ENCODE measurements around the gene TCP1.
A peak's percentile ranks its signal among the peaks of the same experiment; 100 is the strongest.
"Not testable (repeated sequence)": the region's sequence is repeated elsewhere in the genome, so short reads cannot be mapped to it uniquely, and the experiment has no call there.

TCP1 gene

GRCh38 chr6:159817951-159818739 lies 28.7 kb upstream of the TCP1 start:
- no peak for DNase-seq (ENCODE audit: low read depth)

- not testable (repeated sequence) for DNase-seq (ENCODE audit: low read depth)
Measured at GRCh38 chr6:159816775-159817174, 27.4 kb upstream of the TCP1 start.

DNA sequence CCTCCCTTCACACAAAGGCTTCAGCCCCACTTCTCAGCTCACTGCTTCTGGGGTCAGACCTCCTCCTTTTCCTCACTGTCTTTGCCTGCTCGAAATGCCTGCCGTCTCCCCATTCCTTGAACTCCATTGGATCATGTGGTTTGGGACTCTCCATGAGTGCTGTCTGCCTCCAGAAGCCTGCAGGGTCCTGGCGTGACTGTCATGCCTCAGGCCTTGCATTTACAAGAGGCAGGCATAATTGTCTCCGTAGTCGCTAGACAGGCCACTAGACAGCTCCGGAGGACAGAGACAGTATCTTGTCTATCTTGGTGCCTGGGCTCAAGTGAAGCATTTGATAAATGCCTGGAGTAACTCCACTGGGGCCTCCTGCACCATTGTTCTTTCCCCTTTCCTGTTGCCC lies 26.0 kb upstream of the TCP1 start:
- DNase-seq (ENCODE audit: low read depth) = no peak

GRCh38 chr6:159813781-159814180 lies 24.4 kb upstream of the TCP1 start:
- DNase-seq (ENCODE audit: low read depth) = no peak

GRCh38 chr6:159809149-159809548 lies 19.7 kb upstream of the TCP1 start:
- no peak for DNase-seq (ENCODE audit: low read depth)

DNA sequence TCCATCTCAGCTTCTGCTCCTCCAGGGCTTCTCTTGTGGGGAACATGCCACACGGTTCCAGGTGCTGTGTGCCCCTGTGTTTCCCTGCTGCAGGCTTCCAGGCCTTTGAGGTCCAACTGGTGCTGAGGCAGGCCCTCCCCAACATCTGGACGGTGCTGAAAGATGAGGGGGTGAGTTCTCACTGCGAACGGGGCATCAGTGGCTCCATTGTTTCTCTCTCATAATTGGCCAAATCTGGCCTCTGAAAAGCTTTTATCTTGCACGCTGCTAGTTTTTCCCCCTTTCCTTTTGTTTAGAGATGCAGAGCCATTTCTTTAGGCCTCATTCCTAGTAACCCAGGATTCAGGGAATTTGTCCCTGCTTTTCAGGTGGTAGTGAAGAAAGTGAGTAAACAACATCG lies 19.2 kb upstream of the TCP1 start:
- DNase-seq (ENCODE audit: low read depth) = no peak

DNA sequence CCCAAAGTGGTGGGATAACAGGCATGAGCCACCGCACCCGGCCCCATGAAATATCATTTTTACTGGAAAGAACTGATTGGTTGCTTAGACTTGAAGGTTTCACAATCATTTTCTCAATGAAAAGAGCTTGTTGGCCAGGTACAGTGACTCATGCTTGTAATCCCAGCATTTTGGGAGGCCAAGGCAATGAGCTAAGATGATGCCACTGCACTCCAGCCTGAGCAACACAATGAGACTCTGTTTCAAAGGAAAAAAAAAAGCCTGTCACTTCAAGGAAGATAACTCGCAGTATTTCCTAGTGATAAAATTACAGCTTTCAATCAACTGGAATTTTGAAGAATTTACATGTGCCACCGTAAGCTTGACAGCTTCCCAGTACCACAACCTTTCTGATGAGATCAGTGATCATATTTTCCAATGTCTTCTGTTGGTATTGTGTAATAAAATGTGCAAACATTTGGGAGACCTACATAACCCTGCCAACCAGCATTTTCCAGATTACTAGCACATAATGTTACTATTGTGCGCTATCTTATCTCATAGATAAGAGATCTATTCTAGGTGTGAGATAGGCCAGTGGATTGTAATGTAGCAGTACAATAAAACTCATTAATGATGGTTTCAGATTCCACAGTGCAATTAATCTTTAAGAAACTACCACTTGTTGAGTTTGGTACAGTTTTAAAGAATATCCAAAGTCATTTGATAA lies 17.9 kb upstream of the TCP1 start:
- DNase-seq (ENCODE audit: low read depth) = no peak

GRCh38 chr6:159806021-159806458 lies 16.6 kb upstream of the TCP1 start:
- no peak for DNase-seq (ENCODE audit: low read depth)

DNA sequence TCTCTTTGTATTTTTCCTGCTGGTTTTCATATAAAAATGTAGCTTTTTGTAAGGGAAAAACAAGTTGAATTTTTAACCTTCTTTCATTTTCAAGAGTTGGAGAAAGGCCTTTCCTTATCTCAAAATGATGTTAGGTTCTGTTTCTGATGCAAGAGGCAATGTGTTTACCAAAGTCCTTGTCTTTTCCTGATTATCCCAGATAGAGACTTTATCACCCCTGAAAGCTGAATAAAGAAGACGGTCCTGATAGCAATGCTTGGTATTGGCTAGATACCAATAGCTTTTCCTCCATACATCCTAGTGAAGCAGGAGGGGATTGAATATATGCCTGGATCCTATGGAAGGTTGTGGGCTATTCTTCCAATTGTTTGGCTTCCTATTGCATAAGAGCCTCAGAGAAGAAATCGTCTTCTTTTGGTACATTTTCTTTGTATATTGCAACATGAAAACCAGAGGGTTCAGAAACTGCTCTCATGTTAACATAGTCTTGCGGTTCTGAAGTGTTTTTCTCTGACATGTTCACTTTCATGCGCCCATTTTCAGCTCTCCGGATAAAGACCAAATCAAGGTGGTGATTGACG lies 16.1 kb upstream of the TCP1 start:
- DNase-seq (ENCODE audit: low read depth) = no peak

DNA sequence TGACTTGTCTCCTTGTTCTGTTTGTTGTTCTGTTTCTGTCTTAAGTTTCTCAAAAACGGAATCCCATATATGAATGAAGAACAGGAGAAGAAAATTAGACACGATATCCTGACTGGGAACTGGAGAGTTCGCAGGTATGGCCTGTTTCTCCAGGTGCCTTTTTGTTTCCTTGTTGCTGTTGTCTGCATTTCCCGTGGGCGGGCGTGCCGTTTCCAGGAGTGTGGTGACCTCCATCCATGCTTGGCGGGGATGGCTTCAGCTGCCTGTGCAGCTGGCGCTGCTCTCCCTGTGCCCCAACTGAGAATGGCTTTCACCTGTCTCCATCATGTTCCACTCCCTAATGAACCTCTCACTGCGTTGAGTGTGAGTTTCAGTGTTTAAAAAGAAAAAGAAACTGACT lies 15.1 kb upstream of the TCP1 start:
- no peak for DNase-seq (ENCODE audit: low read depth)

DNA sequence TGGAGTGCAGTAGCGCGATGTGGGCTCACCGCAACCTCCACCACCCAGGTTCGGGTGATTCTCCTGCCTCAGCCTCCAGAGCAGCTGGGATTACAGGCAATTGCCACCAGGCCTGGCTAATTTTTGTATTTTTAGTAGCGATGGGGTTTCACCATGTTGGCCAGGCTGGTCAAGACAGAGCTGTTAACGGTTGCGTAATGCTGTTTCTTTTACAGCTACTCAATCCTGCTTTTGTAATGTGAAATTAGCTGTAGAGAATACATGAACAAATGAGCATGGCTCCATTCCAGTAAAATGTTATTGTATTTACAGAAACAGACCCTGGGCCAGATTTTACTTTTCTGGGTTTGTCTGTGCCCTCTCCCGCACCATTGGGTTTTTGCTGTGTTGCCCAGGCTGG lies 12.5 kb upstream of the TCP1 start:
- no peak for DNase-seq (ENCODE audit: low read depth)

DNA sequence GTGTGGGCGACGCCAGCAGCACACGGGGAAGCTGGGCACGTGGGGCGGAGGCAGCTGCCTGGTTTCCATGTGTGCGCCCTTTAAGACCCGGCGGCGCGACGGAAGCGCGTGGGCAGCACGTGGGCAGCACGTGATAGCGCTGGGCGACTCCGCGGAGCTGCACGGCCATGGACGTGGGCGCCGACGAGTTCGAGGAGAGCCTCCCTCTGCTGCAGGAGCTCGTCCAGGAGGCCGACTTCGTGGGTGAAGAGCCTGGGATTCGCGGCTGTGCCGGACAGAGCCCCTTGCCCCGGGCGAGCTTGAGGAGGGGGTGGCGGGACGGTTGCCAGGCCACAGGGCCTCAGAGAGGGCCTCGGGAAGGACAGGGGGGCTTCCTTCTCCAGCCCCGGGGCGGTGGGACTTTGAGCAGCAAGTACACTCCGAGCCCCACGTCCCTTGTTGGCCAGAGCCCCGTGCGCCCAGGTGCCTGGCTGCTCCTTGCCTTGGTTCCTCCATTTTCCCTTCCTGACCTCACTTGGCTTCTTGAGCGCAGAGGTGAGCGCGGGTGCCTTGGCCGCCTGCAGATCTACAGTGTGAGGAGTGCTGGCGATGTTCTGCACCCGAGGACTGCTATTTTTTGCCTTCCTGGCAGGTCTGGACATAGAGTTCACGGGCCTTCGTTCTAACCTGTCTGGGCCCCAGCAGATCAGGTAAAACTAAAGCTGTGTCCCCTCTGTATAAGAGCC lies 10.9 kb upstream of the TCP1 start, which contains the start of gene PNLDC1:
Gene PNLDC1, plus strand, starts transcription at position 136 of the 725 bp plus-strand sequence. Its CDS starts 32 bp downstream, at position 168.
- DNase-seq (ENCODE audit: low read depth) = no peak

- DNase-seq (ENCODE audit: low read depth) = no peak
Measured at GRCh38 chr6:159797554-159797953, 8.2 kb upstream of the TCP1 start.

GRCh38 chr6:159794976-159795375 lies 5.6 kb upstream of the TCP1 start:
- not testable (repeated sequence) for DNase-seq (ENCODE audit: low read depth)

DNA sequence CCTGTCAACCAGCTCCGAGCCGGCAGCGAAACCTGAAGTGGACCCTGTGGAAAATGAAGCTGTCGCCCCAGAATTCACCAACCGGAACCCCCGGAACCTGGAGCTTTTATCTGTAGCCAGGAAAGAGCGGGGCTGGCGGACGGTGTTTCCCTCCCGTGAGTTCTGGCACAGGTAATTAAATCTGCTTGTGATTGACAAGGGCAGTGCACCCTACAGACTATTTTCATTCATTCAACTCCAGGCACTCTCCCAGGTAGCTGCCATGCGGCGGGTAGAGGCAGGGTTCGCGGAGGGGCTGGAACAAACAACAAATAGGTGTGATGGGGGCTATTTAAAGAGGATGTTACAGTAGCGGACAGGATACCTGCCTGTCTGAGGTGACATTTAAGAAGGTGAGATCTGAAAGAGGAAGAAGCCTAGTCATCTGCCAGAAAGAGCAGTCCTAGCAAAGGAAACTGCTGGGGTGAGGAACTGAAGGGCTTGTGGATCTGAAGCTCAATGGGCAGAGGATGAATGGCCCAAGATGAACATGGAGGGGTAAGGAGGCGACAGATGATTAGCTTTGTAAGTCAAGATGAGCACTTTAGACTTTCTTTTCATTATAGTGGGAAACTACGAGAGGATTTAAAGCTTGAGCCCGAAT lies 1.7 kb upstream of the TCP1 start:
- no peak for DNase-seq (ENCODE audit: low read depth)

DNA sequence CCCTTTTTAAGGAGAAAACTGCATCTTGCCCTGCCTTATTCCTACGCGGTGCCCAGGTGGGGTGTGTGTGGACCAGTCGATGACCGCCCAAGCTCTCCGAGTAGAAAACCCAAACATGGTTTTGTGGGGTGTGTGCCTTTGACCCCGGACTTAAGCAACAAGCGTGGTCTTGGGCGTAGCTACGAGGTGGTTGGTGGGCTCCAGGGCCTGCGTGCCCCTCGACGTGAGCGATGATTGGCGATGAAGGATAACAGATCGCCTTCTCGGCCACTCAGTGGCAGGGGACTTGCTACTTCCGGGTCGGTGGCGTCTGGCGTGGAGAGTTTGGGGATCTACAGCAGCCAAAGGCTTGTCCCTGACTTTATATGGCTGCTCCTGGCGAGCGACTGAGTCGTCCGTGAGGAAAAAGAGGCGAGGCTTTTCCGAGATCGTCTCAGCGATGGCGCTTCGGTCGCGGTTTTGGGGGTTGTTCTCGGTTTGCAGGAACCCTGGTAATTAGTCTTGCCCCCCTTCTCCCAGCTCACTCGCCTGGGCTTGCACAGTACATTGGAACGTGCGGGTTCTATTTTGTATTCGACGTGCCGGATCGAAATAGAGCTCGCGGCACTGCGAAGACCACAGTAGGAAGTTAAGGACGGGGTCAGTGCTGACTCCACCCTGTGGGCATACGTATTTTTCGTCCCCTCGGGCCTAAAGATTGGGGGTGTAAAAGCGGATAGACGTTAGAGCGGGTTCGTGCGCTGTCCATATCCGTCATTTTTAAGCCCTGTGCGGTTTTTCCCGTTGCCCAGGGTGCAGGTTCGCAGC lies 950 bp upstream of the TCP1 start, which contains the start of gene MRPL18:
Gene MRPL18, plus strand, starts transcription at position 319 of the 807 bp plus-strand sequence. Its CDS starts 121 bp downstream, at position 440.
- DNase-seq (ENCODE audit: low read depth) = peak; percentile 89

DNA sequence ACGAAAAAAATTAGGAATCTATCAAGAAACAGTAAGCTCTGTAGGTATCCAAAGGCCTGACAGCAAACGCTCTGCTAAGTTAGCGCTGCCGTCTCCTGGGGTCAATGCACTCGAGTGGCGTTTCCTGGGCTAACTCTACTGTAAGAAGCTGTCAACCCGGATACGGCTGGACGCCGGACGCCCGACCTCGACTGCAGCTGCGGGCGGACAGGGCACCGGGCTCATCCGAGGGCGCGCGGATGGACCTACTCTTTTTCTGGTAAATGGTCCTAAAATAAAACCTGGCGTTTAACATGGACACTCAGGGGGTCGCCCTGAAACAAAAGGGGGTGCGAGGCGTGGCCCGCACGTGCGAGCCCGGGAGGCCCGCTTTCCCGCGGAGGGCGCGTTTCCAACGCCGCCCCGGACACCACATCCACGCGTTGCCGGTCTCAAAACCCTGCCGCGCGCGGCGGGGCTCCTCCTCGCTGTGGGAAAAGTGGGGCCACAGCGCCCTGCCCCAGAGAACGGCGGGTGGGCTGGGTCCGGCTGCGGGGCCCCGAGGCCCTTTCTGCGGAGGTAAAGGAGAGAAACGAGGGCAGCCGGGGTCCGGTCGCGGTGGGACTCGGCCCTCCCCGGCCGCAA lies 537 bp downstream of the TCP1 start:
- DNase-seq (ENCODE audit: low read depth) = no peak

DNA sequence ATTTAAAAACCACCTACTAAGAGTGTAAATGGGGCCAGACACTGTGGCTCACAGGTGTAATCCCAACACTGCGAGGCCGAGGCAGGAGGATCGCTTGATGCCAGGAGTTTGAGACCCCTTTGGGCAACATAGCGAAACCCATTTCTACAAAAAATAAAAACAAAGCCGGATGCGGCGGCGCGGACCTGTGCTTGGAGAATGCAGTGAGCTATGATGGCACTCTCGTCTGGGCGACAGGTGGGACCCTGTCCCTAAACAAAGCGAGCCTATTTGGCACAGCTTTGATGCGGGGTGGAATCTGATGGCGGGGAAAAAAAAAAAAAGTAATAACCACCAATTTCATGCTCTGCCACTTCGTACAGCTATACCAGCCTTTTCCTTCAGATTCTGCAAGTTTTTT lies 1.1 kb downstream of the TCP1 start:
- no peak for DNase-seq (ENCODE audit: low read depth)

GRCh38 chr6:159778542-159779103 lies 10.8 kb downstream of the TCP1 start:
- no peak for DNase-seq (ENCODE audit: low read depth)

DNA sequence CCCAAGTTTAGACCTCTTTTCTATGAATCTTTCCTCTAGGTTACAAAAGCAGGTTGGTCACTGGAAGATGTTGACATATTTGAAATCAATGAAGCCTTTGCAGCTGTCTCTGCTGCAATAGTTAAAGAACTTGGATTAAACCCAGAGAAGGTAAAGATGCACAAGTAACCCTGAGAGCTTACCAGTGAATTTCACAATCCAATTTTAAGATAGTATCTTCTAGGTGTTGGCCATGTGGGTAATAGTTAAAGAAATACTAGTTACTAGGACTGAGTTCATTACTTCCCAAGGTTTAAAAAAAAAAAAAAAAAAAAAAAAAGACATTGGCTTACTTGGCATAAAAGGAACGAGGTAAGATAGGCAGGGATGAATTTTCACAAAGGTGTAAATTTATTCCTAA lies 11.3 kb downstream of the TCP1 start:
- no peak for DNase-seq (ENCODE audit: low read depth)

Measured in CMK (cell line).